ENCODE results near the gene OBSCN. TPM values are rescaled to one million over a fixed set of nuclear protein-coding genes. Genes with fewer than 3 reads are reported as not detected.
A peak's percentile ranks its signal among the peaks of the same experiment; 100 is the strongest.

Gene OBSCN
- total RNA-seq, 1 donor from 2014 or later = 10.2 TPM

DNA sequence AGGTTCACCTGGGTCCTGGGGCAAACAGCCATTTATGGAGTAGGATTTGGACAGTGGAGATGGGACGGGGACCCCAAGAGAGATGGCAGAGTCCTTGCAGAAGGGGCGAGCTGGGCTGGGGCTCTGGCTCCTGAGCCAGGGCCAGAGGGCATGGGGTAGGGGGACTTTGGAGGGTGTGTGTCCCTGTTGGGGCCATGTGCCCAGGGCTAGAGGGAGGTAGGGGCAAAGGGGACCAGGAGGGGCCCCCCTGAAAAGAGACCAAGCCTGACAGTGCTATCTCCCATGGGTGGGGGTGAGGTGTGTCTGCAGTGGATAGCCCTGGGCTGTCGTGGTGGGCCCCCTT, 106.4 kb downstream of the OBSCN start:
- DNase-seq (ENCODE audit: low spot score) = no peak
- Mint-ChIP-seq H3K9me3 (ENCODE audit: low read depth) (peaks cover 7% of the 10 kb centered on the region), H3K4me1 (ENCODE audit: low read depth) (no peaks in the 10 kb centered on the region), H3K27me3 (ENCODE audit: low read depth) (no peaks in the 10 kb centered on the region), H3K36me3 (ENCODE audit: low read depth) (peaks cover 1% of the 10 kb centered on the region), H3K4me3 (ENCODE audit: unreplicated experiment) (no peak overlapping the region), H3K27ac (ENCODE audit: unreplicated experiment) (no peak overlapping the region)
- TF ChIP-seq, protein P1, sequence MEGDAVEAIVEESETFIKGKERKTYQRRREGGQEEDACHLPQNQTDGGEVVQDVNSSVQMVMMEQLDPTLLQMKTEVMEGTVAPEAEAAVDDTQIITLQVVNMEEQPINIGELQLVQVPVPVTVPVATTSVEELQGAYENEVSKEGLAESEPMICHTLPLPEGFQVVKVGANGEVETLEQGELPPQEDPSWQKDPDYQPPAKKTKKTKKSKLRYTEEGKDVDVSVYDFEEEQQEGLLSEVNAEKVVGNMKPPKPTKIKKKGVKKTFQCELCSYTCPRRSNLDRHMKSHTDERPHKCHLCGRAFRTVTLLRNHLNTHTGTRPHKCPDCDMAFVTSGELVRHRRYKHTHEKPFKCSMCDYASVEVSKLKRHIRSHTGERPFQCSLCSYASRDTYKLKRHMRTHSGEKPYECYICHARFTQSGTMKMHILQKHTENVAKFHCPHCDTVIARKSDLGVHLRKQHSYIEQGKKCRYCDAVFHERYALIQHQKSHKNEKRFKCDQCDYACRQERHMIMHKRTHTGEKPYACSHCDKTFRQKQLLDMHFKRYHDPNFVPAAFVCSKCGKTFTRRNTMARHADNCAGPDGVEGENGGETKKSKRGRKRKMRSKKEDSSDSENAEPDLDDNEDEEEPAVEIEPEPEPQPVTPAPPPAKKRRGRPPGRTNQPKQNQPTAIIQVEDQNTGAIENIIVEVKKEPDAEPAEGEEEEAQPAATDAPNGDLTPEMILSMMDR (IDR thresholded peaks at IDR 0.05) = no peak

DNA sequence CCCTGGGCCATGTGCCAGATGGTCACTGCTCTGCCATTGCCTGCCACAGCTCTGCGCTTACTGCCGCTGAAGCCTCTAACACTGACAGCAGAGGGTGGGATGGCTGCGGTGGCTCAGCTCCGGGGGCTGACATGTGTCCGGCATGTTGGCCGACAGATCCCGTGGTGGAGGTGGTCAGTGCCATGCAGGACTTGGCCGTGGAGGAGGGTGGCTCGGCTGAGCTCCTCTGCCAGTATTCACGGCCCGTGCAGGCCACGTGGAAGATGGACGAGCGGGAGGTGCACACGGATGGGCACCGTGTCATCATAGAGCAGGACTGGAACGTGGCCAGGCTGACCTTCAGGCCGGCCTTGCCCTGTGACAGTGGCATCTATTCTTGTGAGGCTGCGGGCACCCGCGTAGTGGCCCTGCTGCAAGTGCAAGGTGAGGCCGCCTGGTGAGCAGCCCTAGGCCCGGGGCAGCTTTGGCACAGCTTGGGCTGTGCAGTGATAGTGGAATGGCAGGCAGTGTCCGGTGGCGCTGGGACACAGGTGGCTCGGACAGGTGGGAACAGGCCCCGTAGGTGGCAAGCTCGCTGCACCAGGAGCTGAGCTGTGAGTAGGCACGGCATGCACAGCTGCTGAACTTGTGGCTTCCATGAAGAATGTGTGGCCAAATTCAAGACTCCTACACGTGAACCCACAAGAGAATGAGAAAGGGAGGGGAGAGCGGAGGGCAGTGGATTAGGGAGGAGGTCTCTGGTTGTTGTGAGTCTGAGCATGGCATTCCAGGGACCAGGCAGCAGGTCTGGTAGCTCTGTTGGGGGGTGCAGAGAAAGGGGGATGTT, 107.0 kb downstream of the OBSCN start:
- DNase-seq (ENCODE audit: low spot score) = peak; percentile 90
- Mint-ChIP-seq H3K4me1 (ENCODE audit: low read depth) (no peaks in the 10 kb centered on the region), H3K27ac (ENCODE audit: unreplicated experiment) (no peak overlapping the region), H3K4me3 (ENCODE audit: unreplicated experiment) (no peak overlapping the region), H3K27me3 (ENCODE audit: low read depth) (no peaks in the 10 kb centered on the region), H3K9me3 (ENCODE audit: low read depth) (peaks cover 7% of the 10 kb centered on the region), H3K36me3 (ENCODE audit: low read depth) (peaks cover 1% of the 10 kb centered on the region)
- TF ChIP-seq, protein P1 (IDR thresholded peaks at IDR 0.05) = no peak

GRCh38 chr1:228315484-228315944, 107.7 kb downstream of the OBSCN start:
- Mint-ChIP-seq H3K27ac (ENCODE audit: unreplicated experiment) (no peak overlapping the region), H3K36me3 (ENCODE audit: low read depth) (peaks cover 1% of the 10 kb centered on the region), H3K4me3 (ENCODE audit: unreplicated experiment) (no peak overlapping the region), H3K9me3 (ENCODE audit: low read depth) (peaks cover 7% of the 10 kb centered on the region), H3K4me1 (ENCODE audit: low read depth) (no peaks in the 10 kb centered on the region), H3K27me3 (ENCODE audit: low read depth) (no peaks in the 10 kb centered on the region)
- no peak for DNase-seq (ENCODE audit: low spot score)
- TF ChIP-seq, protein P1 (IDR thresholded peaks at IDR 0.05) = no peak

DNA sequence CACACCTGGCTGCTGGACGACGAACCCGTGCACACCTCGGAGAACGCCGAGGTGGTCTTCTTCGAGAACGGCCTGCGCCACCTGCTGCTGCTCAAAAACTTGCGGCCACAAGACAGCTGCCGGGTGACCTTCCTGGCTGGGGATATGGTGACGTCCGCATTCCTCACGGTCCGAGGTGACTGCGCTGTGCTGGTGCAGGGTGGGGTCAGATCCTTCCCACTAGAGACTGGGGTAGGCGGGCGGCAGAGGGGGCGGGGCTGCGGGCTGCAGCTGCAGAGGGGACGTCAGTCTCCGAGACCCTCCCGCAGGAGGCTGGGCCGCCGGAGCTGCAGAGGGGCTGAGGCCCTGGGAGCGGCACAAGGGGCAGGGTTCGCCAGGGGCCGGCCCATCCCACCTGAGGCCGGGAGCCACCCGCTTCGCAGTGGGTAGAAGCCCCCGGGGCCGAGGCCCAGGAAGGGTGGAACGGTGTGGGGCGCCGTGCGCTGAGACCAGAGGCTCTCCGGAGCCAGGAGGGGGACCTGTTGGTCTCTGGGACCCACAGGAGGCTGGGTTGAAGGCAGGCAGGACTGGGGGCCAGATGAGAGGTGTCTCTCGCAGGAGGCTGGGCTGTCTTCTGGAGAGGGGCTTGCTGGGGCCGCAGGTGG, 108.2 kb downstream of the OBSCN start:
- TF ChIP-seq, protein P1 (IDR thresholded peaks at IDR 0.05) = no peak
- Mint-ChIP-seq H3K4me3 (ENCODE audit: unreplicated experiment) (no peak overlapping the region), H3K27ac (ENCODE audit: unreplicated experiment) (no peak overlapping the region), H3K4me1 (ENCODE audit: low read depth) (no peaks in the 10 kb centered on the region), H3K36me3 (ENCODE audit: low read depth) (peaks cover 1% of the 10 kb centered on the region), H3K9me3 (ENCODE audit: low read depth) (peaks cover 7% of the 10 kb centered on the region), H3K27me3 (ENCODE audit: low read depth) (no peaks in the 10 kb centered on the region)
- DNase-seq (ENCODE audit: low spot score) = peak; percentile 87

DNA sequence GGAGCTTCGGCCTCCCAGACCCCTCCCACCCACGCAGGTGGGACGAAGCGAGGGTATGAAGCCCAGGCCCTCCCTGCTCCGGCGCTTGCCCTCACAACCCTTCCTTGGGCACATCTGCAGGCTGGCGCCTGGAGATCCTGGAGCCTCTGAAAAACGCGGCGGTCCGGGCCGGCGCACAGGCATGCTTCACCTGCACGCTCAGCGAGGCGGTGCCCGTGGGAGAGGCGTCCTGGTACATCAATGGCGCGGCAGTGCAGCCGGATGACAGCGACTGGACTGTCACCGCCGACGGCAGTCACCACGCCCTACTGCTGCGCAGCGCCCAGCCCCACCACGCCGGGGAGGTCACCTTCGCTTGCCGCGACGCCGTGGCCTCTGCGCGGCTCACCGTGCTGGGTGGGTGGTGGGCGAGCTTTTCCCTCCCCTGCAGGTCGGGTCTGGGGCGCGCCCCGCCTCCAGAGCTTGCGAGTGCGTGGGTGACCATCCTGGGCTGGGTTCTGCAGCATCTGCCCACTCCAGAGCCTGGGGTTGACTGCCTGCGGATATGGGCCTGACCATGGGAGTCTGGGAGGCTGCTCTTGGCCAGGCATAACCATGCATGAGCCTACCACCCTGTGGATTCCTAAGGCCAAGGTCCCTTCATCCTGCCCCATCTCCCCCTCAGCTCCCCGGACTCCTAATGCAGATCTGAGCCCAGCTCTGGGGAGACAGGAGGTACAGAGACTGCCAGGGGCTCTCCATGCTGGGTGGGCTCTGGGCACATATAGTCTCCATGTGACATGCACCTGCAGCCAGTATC, 108.9 kb downstream of the OBSCN start:
- H3K36me3 Mint-ChIP-seq (ENCODE audit: low read depth) = peaks cover 1% of the 10 kb centered on the region
- no peaks in the 10 kb centered on the region for H3K27me3 Mint-ChIP-seq (ENCODE audit: low read depth)
- no peak for DNase-seq (ENCODE audit: low spot score)
- H3K4me3 Mint-ChIP-seq (ENCODE audit: unreplicated experiment) = no peak overlapping the region
- H3K9me3 Mint-ChIP-seq (ENCODE audit: low read depth) = peaks cover 7% of the 10 kb centered on the region
- H3K27ac Mint-ChIP-seq (ENCODE audit: unreplicated experiment) = no peak overlapping the region
- TF ChIP-seq, protein P1 (IDR thresholded peaks at IDR 0.05) = no peak
- no peaks in the 10 kb centered on the region for H3K4me1 Mint-ChIP-seq (ENCODE audit: low read depth)
